SW 1271 (cell line): ENCODE measurements around the gene MCTP1.

Source experiments
- DNase-seq, 2 experiments: peaks; one replicate each; lab custom pipeline; 2025; lab: John Stamatoyannopoulos, UW

Gene MCTP1

GRCh38 chr5:95075111-95075510 lies 209.8 kb downstream of the MCTP1 start:
- DNase-seq: no peak

- no peak for DNase-seq
Measured at GRCh38 chr5:95072281-95072680, 212.6 kb downstream of the MCTP1 start.

GRCh38 chr5:95070866-95071265 lies 214.0 kb downstream of the MCTP1 start:
- DNase-seq: no peak

GRCh38 chr5:95070453-95070852 lies 214.4 kb downstream of the MCTP1 start:
- DNase-seq: no peak

- DNase-seq: no peak
Measured at GRCh38 chr5:95069948-95070347, 214.9 kb downstream of the MCTP1 start.

GRCh38 chr5:95069021-95069420 lies 215.9 kb downstream of the MCTP1 start:
- DNase-seq: no peak

GRCh38 chr5:95068289-95068910 lies 216.5 kb downstream of the MCTP1 start:
- no peak for DNase-seq

- no peak for DNase-seq
Measured at GRCh38 chr5:95066048-95066447, 218.8 kb downstream of the MCTP1 start.

GRCh38 chr5:95063492-95063891 lies 221.4 kb downstream of the MCTP1 start:
- no peak for DNase-seq

GRCh38 chr5:95060098-95060497 lies 224.8 kb downstream of the MCTP1 start:
- DNase-seq: no peak

GRCh38 chr5:95059636-95060035 lies 225.3 kb downstream of the MCTP1 start:
- no peak for DNase-seq

- DNase-seq: no peak
Measured at GRCh38 chr5:95057615-95058014, 227.3 kb downstream of the MCTP1 start.

GRCh38 chr5:95053253-95053652 lies 231.6 kb downstream of the MCTP1 start:
- no peak for DNase-seq

- DNase-seq: no peak
Measured at GRCh38 chr5:95050708-95051107, 234.2 kb downstream of the MCTP1 start.

GRCh38 chr5:95048628-95049027 lies 236.3 kb downstream of the MCTP1 start:
- no peak for DNase-seq

GRCh38 chr5:95045181-95045965 lies 239.5 kb downstream of the MCTP1 start:
- no peak for DNase-seq

GRCh38 chr5:95044096-95044495 lies 240.8 kb downstream of the MCTP1 start:
- DNase-seq: no peak

- DNase-seq: no peak
Measured at GRCh38 chr5:95043648-95044047, 241.2 kb downstream of the MCTP1 start.

- DNase-seq: no peak
Measured at GRCh38 chr5:95043234-95043633, 241.7 kb downstream of the MCTP1 start.

GRCh38 chr5:95042037-95042436 lies 242.9 kb downstream of the MCTP1 start:
- DNase-seq: no peak

- no peak for DNase-seq
Measured at GRCh38 chr5:95035891-95036685, 248.8 kb downstream of the MCTP1 start.

- DNase-seq: no peak
Measured at GRCh38 chr5:95032801-95033200, 252.1 kb downstream of the MCTP1 start.
